Measurements from ENCODE around the gene TPM1.

TPM1 gene

GRCh38 chr15:63050731-63051155 is 8.2 kb downstream of the TPM1 start:
- no peak for FAIRE-seq
- no peak for DNase-seq (ENCODE audit: insufficient read length, low spot score)
- TF ChIP-seq, protein P1, sequence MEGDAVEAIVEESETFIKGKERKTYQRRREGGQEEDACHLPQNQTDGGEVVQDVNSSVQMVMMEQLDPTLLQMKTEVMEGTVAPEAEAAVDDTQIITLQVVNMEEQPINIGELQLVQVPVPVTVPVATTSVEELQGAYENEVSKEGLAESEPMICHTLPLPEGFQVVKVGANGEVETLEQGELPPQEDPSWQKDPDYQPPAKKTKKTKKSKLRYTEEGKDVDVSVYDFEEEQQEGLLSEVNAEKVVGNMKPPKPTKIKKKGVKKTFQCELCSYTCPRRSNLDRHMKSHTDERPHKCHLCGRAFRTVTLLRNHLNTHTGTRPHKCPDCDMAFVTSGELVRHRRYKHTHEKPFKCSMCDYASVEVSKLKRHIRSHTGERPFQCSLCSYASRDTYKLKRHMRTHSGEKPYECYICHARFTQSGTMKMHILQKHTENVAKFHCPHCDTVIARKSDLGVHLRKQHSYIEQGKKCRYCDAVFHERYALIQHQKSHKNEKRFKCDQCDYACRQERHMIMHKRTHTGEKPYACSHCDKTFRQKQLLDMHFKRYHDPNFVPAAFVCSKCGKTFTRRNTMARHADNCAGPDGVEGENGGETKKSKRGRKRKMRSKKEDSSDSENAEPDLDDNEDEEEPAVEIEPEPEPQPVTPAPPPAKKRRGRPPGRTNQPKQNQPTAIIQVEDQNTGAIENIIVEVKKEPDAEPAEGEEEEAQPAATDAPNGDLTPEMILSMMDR (IDR thresholded peaks at IDR 0.05; ENCODE audit: insufficient read depth, missing control alignments): no peak

GRCh38 chr15:63051156-63052066 is 8.9 kb downstream of the TPM1 start:
- TF ChIP-seq, protein P1 (IDR thresholded peaks at IDR 0.05; ENCODE audit: insufficient read depth, missing control alignments): no peak
- FAIRE-seq: no peak
- no peak for DNase-seq (ENCODE audit: insufficient read length, low spot score)

DNA sequence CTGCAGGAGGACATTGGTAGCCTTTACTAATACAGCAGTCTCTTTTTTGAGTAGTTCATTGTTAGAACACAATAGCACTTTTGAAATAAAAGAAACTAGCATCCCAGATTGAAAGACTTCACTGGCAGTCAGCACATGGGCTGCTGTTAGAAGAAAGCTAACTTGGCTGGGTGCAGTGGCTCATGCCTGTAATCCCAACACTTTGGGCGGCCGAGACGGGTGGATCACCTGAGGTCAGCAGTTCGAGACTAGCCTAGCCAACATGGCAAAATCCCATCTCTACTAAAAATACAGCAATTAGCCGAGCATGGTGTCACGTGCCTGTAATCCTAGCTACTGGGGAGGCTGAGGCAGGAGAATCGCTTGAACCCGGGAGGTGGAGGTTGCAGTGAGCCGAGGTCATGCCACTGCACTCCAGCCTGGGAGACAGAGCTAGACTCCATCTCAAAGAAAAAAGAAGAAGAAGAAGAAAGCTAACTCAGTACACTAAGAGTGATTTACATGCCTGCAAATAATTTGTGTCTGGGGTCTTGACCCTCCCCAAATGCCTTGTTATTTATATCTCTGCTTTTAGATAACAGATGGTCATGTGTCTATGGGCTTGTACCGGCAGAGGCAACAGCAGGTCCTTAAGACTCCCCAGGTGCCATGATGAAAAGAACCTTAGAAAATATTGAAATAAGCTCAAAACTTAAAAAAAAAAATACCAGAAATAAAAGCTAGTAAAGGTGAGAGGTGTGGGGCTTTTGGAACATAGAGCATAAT is 9.7 kb downstream of the TPM1 start:
- TF ChIP-seq, protein P1 (IDR thresholded peaks at IDR 0.05; ENCODE audit: insufficient read depth, missing control alignments): no peak
- FAIRE-seq: no peak
- DNase-seq (ENCODE audit: insufficient read length, low spot score): no peak

DNA sequence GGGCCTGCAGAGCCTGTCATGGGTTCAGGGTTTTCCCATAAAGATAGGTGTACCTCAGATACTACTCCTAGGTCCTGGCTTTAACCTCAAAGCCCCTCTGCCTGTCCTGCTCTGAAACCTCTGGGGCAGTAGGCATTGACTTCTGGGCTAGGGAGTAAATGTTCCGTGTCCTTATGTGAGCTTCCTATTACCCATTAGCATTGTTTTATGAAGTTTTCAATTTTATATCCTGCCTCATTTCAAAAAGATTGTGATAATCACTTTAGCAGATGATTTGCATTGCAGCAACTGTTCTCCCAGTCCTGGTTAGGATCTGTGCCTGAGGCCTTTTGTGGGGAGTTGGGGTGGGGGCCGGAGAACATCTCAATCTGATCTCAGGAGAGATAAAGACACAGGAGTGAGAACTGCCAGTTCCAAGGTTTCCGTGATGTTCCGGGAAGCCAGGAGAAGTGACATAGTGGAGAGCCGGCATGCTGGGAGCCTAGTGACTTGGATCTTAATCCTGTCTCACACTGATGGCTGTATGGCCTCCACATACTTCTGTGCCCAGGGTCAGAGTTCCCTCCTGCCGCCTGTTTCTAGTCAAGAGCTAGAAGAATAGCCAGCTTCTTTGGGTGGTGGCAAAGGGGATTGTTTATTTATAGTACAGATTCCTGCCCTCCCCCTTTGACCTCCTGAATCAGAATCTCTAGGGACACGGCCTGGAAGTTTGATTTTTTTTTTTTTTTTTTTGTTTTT is 10.6 kb downstream of the TPM1 start:
- TF ChIP-seq, protein P1 (IDR thresholded peaks at IDR 0.05; ENCODE audit: insufficient read depth, missing control alignments): no peak
- DNase-seq (ENCODE audit: insufficient read length, low spot score) (no peak), FAIRE-seq (no peak)

GRCh38 chr15:63054281-63054683 is 11.7 kb downstream of the TPM1 start:
- DNase-seq (ENCODE audit: insufficient read length, low spot score) (no peak), FAIRE-seq (no peak)
- TF ChIP-seq, protein P1 (IDR thresholded peaks at IDR 0.05; ENCODE audit: insufficient read depth, missing control alignments): no peak

DNA sequence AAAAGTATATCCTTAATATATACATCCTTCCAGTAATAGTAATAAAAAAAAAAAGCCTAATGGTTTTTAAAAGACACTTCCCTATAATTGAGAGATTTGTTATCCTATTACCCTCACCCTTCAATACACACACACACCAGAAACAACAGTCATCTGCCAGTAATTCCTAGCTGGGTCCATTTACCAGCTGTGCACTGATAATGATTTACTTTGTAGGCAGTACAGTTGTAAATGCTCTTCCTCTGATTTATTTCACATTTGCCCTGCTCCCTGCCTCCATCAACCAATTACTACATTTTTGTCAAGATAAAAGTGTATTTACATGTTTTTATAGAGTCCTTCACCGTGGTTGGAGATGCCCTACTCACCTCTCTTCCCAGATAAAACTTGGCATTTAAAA is 12.4 kb downstream of the TPM1 start:
- FAIRE-seq: no peak
- DNase-seq (ENCODE audit: insufficient read length, low spot score): no peak
- TF ChIP-seq, protein P1 (IDR thresholded peaks at IDR 0.05; ENCODE audit: insufficient read depth, missing control alignments): no peak
